AG04449 (cell line): ENCODE results near the gene ATP2C1.

ENCODE experiments used
- CTCF ChIA-PET: fragments of 350-600 bp; formaldehyde crosslinking; extraction: SDS; loops from one replicate; lab custom pipeline; 2021; ENCODE audit warnings: antibody characterized with exemption; lab: Yijun Ruan, JAX
- POLR2A ChIA-PET: fragments of 400-600, 350-600 bp; formaldehyde crosslinking; extraction: SDS; loops from one replicate; lab custom pipeline; 2020; ENCODE audit warnings: antibody characterized with exemption, inconsistent platforms; lab: Yijun Ruan, JAX
- DNase-seq: peaks from one replicate; pipeline ENCODE4 v3.0.0-alpha.2; 2010; ENCODE audit warnings: low read depth, low spot score
- H3K4me3 ChIP-seq: 2 replicates; pipeline ENCODE4 v1.5.1; 2011; ENCODE audit warnings: low read depth, mild to moderate bottlenecking, control low read depth, low read length
- CTCF ChIP-seq: IDR thresholded peaks from one replicate; pipeline ENCODE4 v1.5.1; 2011; ENCODE audit warnings: mild to moderate bottlenecking, moderate library complexity, low read length, control low read depth, inconsistent platforms; ENCODE audit not compliant: insufficient read depth; ENCODE audit errors: missing control alignments

Gene ATP2C1

GRCh38 chr3:130941793-130942192, 47.9 kb downstream of the ATP2C1 start:
- no peak for DNase-seq
- no peak for TF ChIP-seq CTCF
- ChIA-PET POLR2A (no interaction called here), CTCF (no interaction called here)
- no peak overlapping the region for H3K4me3 ChIP-seq

- no peak for TF ChIP-seq CTCF
- no peak overlapping the region for H3K4me3 ChIP-seq
- ChIA-PET POLR2A (no interaction called here), CTCF (no interaction called here)
- no peak for DNase-seq
These were observed 53.0 kb downstream of the ATP2C1 start for GRCh38 chr3:130946882-130947281.

GRCh38 chr3:130948001-130948773, 54.3 kb downstream of the ATP2C1 start:
- POLR2A ChIA-PET: no interaction called here
- CTCF ChIA-PET: no interaction called here
- DNase-seq: no peak
- H3K4me3 ChIP-seq: no peak overlapping the region
- TF ChIP-seq CTCF: no peak

- TF ChIP-seq CTCF: no peak
- CTCF ChIA-PET: interaction anchor here (1.0 to 1.5 kb wide), 2 partner anchors 10 to 16 kb away, joined by 3 to 4 read pairs; no protein-coding TSS in a partner anchor
- DNase-seq: no peak
- no peak overlapping the region for H3K4me3 ChIP-seq
- POLR2A ChIA-PET: no interaction called here
These were observed 55.0 kb downstream of the ATP2C1 start for GRCh38 chr3:130948929-130949328.

- ChIA-PET POLR2A (no interaction called here), CTCF (interaction anchor here (1.5 kb wide), 1 partner anchor 17 kb away, joined by 4 read pairs; no protein-coding TSS in a partner anchor)
- H3K4me3 ChIP-seq: no peak overlapping the region
- no peak for DNase-seq
- no peak for TF ChIP-seq CTCF
These were observed 56.2 kb downstream of the ATP2C1 start for GRCh38 chr3:130950124-130950523.

- no peak overlapping the region for H3K4me3 ChIP-seq
- DNase-seq: no peak
- ChIA-PET CTCF (interaction anchor here (0.6 kb wide), 1 partner anchor 43 kb away, joined by 3 read pairs; no protein-coding TSS in a partner anchor), POLR2A (no interaction called here)
- no peak for TF ChIP-seq CTCF
These were observed 56.8 kb downstream of the ATP2C1 start for GRCh38 chr3:130950641-130951040.
